ENCODE measurements around the gene ADRA2B. TPM values are rescaled to one million over a fixed set of nuclear protein-coding genes. Genes with fewer than 3 reads are reported as not detected.

ADRA2B gene
- total RNA-seq, 1 experiment from 2014 or later, result 0.28 TPM

DNA sequence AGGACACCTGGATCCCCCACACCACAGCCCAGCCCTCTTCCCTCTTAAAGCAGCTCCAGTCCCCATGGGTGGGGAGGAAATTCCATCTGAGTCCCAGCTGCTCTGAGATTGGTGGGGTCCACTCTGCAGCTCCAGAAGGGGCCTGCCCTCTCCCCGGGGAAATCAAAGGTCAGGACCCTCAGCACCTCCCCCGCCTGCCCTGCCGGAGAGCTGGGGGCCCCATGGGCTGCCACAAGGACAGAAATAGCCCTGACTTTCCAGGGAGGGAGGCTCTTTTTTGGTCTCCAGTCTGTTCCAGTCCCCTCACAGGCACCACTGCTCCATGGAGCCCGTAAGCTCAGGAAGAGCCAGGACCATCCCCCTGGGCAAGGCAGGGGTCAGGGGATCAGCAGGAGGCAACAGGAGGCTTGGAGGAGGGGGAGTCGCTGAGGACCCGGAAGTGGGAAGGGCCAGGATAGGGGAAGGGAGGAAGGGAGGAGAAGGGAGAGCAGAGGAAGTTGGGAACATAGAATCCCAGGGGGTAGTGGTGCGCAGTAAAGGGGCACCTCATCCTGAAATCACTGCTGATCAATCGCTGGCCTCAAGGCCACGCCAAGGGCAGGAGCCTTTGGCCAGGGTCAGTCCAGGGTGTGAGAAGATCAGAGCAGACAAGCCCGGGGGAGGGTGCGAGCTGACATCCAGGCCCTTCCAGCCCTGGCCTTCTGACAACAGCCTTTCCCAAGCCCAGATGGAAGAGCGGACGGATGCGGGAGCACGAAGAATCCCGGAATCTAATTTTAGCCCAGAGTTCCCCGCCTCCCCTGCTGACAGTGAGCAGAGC lies 7.6 kb downstream of the ADRA2B start:
- POLR2A ChIA-PET, result no interaction called here
- TF ChIP-seq POLR2AphosphoS5 (IDR thresholded peaks at IDR 0.05; ENCODE audit: low read depth, low read length) (no peak), SIN3A (IDR thresholded peaks at IDR 0.05; ENCODE audit: borderline replicate concordance, insufficient read depth, low read depth, low read length) (no peak), TCF7L2 (IDR thresholded peaks at IDR 0.05; ENCODE audit: low read depth, low read length) (no peak)
- TF ChIP-seq, protein P1, sequence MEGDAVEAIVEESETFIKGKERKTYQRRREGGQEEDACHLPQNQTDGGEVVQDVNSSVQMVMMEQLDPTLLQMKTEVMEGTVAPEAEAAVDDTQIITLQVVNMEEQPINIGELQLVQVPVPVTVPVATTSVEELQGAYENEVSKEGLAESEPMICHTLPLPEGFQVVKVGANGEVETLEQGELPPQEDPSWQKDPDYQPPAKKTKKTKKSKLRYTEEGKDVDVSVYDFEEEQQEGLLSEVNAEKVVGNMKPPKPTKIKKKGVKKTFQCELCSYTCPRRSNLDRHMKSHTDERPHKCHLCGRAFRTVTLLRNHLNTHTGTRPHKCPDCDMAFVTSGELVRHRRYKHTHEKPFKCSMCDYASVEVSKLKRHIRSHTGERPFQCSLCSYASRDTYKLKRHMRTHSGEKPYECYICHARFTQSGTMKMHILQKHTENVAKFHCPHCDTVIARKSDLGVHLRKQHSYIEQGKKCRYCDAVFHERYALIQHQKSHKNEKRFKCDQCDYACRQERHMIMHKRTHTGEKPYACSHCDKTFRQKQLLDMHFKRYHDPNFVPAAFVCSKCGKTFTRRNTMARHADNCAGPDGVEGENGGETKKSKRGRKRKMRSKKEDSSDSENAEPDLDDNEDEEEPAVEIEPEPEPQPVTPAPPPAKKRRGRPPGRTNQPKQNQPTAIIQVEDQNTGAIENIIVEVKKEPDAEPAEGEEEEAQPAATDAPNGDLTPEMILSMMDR (IDR thresholded peaks at IDR 0.05), result no peak
- TF ChIP-seq, protein P2, sequence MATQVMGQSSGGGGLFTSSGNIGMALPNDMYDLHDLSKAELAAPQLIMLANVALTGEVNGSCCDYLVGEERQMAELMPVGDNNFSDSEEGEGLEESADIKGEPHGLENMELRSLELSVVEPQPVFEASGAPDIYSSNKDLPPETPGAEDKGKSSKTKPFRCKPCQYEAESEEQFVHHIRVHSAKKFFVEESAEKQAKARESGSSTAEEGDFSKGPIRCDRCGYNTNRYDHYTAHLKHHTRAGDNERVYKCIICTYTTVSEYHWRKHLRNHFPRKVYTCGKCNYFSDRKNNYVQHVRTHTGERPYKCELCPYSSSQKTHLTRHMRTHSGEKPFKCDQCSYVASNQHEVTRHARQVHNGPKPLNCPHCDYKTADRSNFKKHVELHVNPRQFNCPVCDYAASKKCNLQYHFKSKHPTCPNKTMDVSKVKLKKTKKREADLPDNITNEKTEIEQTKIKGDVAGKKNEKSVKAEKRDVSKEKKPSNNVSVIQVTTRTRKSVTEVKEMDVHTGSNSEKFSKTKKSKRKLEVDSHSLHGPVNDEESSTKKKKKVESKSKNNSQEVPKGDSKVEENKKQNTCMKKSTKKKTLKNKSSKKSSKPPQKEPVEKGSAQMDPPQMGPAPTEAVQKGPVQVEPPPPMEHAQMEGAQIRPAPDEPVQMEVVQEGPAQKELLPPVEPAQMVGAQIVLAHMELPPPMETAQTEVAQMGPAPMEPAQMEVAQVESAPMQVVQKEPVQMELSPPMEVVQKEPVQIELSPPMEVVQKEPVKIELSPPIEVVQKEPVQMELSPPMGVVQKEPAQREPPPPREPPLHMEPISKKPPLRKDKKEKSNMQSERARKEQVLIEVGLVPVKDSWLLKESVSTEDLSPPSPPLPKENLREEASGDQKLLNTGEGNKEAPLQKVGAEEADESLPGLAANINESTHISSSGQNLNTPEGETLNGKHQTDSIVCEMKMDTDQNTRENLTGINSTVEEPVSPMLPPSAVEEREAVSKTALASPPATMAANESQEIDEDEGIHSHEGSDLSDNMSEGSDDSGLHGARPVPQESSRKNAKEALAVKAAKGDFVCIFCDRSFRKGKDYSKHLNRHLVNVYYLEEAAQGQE (IDR thresholded peaks at IDR 0.05; ENCODE audit: insufficient read depth in 1 of 2, low read depth in 2 of 2, low read length in 1 of 2), result no peak
- no peak for ATAC-seq

DNA sequence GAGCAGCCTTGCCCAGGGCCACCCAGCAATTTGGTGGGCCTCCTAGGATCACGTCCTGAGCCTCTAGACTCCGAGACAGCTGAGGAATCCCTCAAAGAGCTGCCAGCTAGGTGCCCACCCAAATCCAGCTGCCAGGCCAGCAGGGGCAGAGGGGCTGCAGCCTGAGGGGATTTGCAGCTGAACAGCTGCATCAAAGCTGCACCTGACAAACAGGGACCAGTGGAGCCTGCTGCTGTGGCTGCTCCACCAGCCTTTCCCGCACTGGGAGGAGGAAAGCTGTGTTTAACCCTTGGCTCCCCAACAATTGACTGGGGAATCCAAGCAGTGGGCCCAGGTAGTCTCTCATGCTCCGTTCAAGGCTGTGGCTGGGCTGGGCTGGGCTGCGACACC lies 8.2 kb downstream of the ADRA2B start:
- BruUV-seq (replicated peaks), result no TSS peak
- Histone ChIP-seq H3K27ac (ENCODE audit: low read length) (no peak overlapping the region), H3K9me3 (ENCODE audit: control insufficient read depth, insufficient read depth, low read depth, low read length) (no peaks in the 10 kb centered on the region), H3K4me1 (ENCODE audit: control insufficient read depth, insufficient read depth, low read length) (0 out of 2 replicates have a peak, but pooled peaks cover 3% of the 10 kb centered on the region), H3K4me3 (ENCODE audit: low read depth in 2 of 2, low read length in 2 of 2) (no peak overlapping the region), H3K27me3 (ENCODE audit: control insufficient read depth, insufficient read depth, low read length) (no peaks in the 10 kb centered on the region), H3K36me3 (ENCODE audit: control insufficient read depth, insufficient read depth, low read length) (no peaks in the 10 kb centered on the region)
- ChIA-PET CTCF (no interaction called here), POLR2A (no interaction called here)
- ATAC-seq (no peak), DNase-seq (ENCODE audit: low read depth, low spot score) (no peak)
- in situ Hi-C loops (cut with HindIII; ENCODE audit: low pct_unique_long_range_greater_than_20kb, low sequenced_read_pairs) (no loop called here), intact Hi-C loops (cut with micrococcal nuclease; ENCODE audit: unreplicated experiment) (no loop called here)
- TF ChIP-seq, protein P2 (IDR thresholded peaks at IDR 0.05; ENCODE audit: insufficient read depth in 1 of 2, low read depth in 2 of 2, low read length in 1 of 2), result no peak
- TF ChIP-seq SIN3A (IDR thresholded peaks at IDR 0.05; ENCODE audit: borderline replicate concordance, insufficient read depth, low read depth, low read length) (no peak), TCF7L2 (IDR thresholded peaks at IDR 0.05; ENCODE audit: low read depth, low read length) (no peak), POLR2AphosphoS5 (IDR thresholded peaks at IDR 0.05; ENCODE audit: low read depth, low read length) (no peak)
- TF ChIP-seq, protein P1 (IDR thresholded peaks at IDR 0.05), result no peak

More for the DNA sequence above, 7.6 kb downstream of the ADRA2B start:
- BruUV-seq (replicated peaks), result no TSS peak
- Histone ChIP-seq H3K27ac (ENCODE audit: low read length) (no peak overlapping the region), H3K4me1 (ENCODE audit: control insufficient read depth, insufficient read depth, low read length) (0 out of 2 replicates have a peak, but pooled peaks cover 3% of the 10 kb centered on the region), H3K4me3 (ENCODE audit: low read depth in 2 of 2, low read length in 2 of 2) (no peak overlapping the region), H3K36me3 (ENCODE audit: control insufficient read depth, insufficient read depth, low read length) (no peaks in the 10 kb centered on the region), H3K9me3 (ENCODE audit: control insufficient read depth, insufficient read depth, low read depth, low read length) (no peaks in the 10 kb centered on the region), H3K27me3 (ENCODE audit: control insufficient read depth, insufficient read depth, low read length) (no peaks in the 10 kb centered on the region)
- intact Hi-C loops (cut with micrococcal nuclease; ENCODE audit: unreplicated experiment) (no loop called here), in situ Hi-C loops (cut with HindIII; ENCODE audit: low pct_unique_long_range_greater_than_20kb, low sequenced_read_pairs) (no loop called here)
- CTCF ChIA-PET, result no interaction called here
- DNase-seq (ENCODE audit: low read depth, low spot score), result no peak
